PC-3 (cell line): ENCODE measurements around the gene SMIM13. TPM values are rescaled to one million over a fixed set of nuclear protein-coding genes. Genes with fewer than 3 reads are reported as not detected.

Experiments
- ATAC-seq: fragments of 200-7000 bp; cut with Tn5 transposase; 2 replicates; pipeline ENCODE4 v1.9.1; 2020; ENCODE audit warnings: mild to moderate bottlenecking, moderate library complexity
- BruUV-seq: library from RNA; stranded (reverse); fragments of 400-500 nt; replicated peaks from 2 replicates; lab custom pipeline; 2021; lab: Mats Ljungman, UMichigan
- CTCF ChIA-PET: fragments of 300-600 bp; sonication (Branson Sonifier 250); formaldehyde crosslinking; loops from one replicate; lab custom pipeline; 2022; ENCODE audit warnings: antibody characterized with exemption; lab: Charles Lee
- POLR2A ChIA-PET: fragments of 300-600 bp; sonication (Branson Sonifier 250); formaldehyde crosslinking; loops from one replicate; lab custom pipeline; 2022; ENCODE audit warnings: antibody characterized with exemption; ENCODE audit not compliant: unreplicated experiment; lab: Charles Lee
- DNase-seq: peaks from one replicate; pipeline ENCODE4 v3.0.0-alpha.2; 2015
- H2AFZ ChIP-seq: fragments of 300-600 bp; sonication (generic); 2 replicates; pipeline ENCODE4 v1.6.0; 2016; ENCODE audit warnings: antibody characterized with exemption, low read length
- H3F3A ChIP-seq: fragments of 300-600 bp; sonication (generic); one replicate; pipeline ENCODE4 v1.6.0; 2017; ENCODE audit warnings: antibody characterized with exemption, low read length, control low read depth, mild to moderate bottlenecking; ENCODE audit not compliant: unreplicated experiment
- H3K27ac ChIP-seq: fragments of 300-600 bp; sonication (generic); 2 replicates; pipeline ENCODE4 v1.5.1; 2016; ENCODE audit warnings: mild to moderate bottlenecking, low read length
- H3K27me3 ChIP-seq: fragments of 300-600 bp; sonication (generic); 2 replicates; pipeline ENCODE4 v1.6.1; 2016; ENCODE audit warnings: low read length, mixed read lengths
- H3K36me3 ChIP-seq: fragments of 300-600 bp; sonication (generic); 2 replicates; pipeline ENCODE4 v1.6.1; 2016; ENCODE audit warnings: low read depth, mixed run types, low read length, mixed read lengths
- H3K4me1 ChIP-seq: fragments of 300-600 bp; sonication (generic); 2 replicates; pipeline ENCODE4 v1.5.1; 2016; ENCODE audit warnings: low read length; ENCODE audit not compliant: insufficient read depth
- H3K4me2 ChIP-seq: fragments of 300-600 bp; sonication (generic); 2 replicates; pipeline ENCODE4 v1.6.0; 2016; ENCODE audit warnings: low read length
- H3K4me3 ChIP-seq: fragments of 300-600 bp; sonication (generic); 2 replicates; pipeline ENCODE4 v1.5.1; 2016; ENCODE audit warnings: mild to moderate bottlenecking, low read length, mixed read lengths
- H3K79me2 ChIP-seq: fragments of 300-600 bp; sonication (generic); 2 replicates; pipeline ENCODE4 v1.6.1; 2017; ENCODE audit warnings: low read length, mixed read lengths
- H3K9ac ChIP-seq: fragments of 300-600 bp; sonication (generic); 2 replicates; pipeline ENCODE4 v1.6.0; 2016; ENCODE audit warnings: mild to moderate bottlenecking, low read length
- H3K9me2 ChIP-seq: fragments of 300-600 bp; sonication (generic); replicated peaks from 2 replicates; pipeline ENCODE4 v1.6.1; 2016; ENCODE audit warnings: mixed run types, low read length, mixed read lengths
- H3K9me3 ChIP-seq: fragments of 300-600 bp; sonication (generic); 2 replicates; pipeline ENCODE4 v1.6.1; 2016; ENCODE audit warnings: low read length, mixed read lengths
- H4K20me1 ChIP-seq: fragments of 300-600 bp; sonication (generic); 2 replicates; pipeline ENCODE4 v1.6.1; 2016; ENCODE audit warnings: low read length, mixed read lengths
- EZH2 ChIP-seq: fragments of 300-600 bp; sonication (generic); IDR thresholded peaks from one replicate; pipeline ENCODE4 v1.6.1; 2017; ENCODE audit warnings: antibody characterized with exemption, mild to moderate bottlenecking, low read length; ENCODE audit not compliant: unreplicated experiment
- EZH2phosphoT487 ChIP-seq: fragments of 300-600 bp; sonication (generic); IDR thresholded peaks from 2 replicates; pipeline ENCODE4 v1.6.1; 2018; ENCODE audit warnings: mild to moderate bottlenecking, antibody characterized with exemption, low read length, borderline replicate concordance
- intact Hi-C: fragments of 100-400 bp; cut with micrococcal nuclease; formaldehyde crosslinking; loops from 2 replicates; pipeline ENCODE4 v1.9.0; 2023
- total RNA-seq: library from RNA; depleted of rRNA; stranded (reverse); fragments of >200 nt; gene quantifications from 2 replicates; pipeline ENCODE4 v1.2.3, GENCODE V29; 2014
- TF ChIP-seq, protein P1 (sequence below): fragments of 300-600 bp; sonication (generic); conservative IDR thresholded peaks from 2 replicates; pipeline ENCODE4 v1.5.1; 2017; ENCODE audit warnings: antibody characterized with exemption, low read depth, mild to moderate bottlenecking, low read length

Gene SMIM13
- total RNA-seq, 1 experiment from 2014 or later = 9.0 TPM

DNA sequence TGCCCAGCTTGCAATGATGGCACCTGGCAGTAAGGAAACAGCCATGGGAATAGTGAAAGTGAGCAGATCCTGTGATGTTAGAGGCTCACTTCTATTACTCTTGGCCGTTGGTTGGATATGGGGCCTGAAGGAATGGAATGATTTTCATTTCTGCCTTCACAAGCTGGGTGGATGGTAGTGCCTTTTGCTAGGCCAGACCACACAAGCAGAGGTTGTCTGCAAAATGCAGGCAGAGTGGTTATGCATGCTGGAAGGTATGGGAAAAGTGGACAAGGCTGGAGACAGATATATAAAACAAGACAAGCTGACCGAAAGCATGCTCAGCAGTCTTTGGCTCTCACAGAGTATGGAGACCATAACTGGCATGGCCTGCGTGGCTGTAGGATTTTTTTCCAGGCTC lies 68.6 kb downstream of the SMIM13 start:
- CTCF ChIA-PET = no interaction called here

DNA sequence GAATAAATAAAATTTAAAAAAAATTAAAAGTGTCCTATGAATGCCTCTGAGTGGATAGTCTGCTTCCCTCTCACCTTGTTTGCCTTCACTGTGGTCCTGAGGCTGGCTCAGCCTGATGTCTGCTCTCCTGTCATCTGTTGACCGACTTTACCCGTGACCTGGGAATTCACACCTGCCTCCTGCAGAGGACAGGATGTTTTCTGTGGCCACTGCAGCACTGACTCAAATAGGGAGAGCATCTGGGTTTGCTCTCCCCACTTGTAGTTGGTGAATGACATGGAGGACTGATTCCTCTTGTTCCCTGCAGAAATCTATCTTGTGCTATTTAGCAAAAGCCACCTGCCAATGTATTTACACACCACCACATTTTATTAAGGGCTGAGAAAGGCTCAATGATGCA lies 70.3 kb downstream of the SMIM13 start:
- BruUV-seq = no TSS peak
- Histone ChIP-seq H3K4me2 (no peak overlapping the region), H3K9ac (no peak overlapping the region), H3F3A (no peaks in the 10 kb centered on the region), H3K36me3 (no peaks in the 10 kb centered on the region), H3K4me3 (no peak overlapping the region), H3K27me3 (no peaks in the 10 kb centered on the region), H3K79me2 (no peaks in the 10 kb centered on the region), H4K20me1 (no peaks in the 10 kb centered on the region), H2AFZ (no peak overlapping the region), H3K9me3 (no peaks in the 10 kb centered on the region), H3K4me1 (peaks cover 28% of the 10 kb centered on the region), H3K27ac (no peak overlapping the region), H3K9me2 (no peaks in the 10 kb centered on the region)
- ATAC-seq = no peak
- TF ChIP-seq EZH2 (no peak), EZH2phosphoT487 (no peak)
- TF ChIP-seq, protein P1, sequence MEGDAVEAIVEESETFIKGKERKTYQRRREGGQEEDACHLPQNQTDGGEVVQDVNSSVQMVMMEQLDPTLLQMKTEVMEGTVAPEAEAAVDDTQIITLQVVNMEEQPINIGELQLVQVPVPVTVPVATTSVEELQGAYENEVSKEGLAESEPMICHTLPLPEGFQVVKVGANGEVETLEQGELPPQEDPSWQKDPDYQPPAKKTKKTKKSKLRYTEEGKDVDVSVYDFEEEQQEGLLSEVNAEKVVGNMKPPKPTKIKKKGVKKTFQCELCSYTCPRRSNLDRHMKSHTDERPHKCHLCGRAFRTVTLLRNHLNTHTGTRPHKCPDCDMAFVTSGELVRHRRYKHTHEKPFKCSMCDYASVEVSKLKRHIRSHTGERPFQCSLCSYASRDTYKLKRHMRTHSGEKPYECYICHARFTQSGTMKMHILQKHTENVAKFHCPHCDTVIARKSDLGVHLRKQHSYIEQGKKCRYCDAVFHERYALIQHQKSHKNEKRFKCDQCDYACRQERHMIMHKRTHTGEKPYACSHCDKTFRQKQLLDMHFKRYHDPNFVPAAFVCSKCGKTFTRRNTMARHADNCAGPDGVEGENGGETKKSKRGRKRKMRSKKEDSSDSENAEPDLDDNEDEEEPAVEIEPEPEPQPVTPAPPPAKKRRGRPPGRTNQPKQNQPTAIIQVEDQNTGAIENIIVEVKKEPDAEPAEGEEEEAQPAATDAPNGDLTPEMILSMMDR = no peak
- intact Hi-C loops = loop anchor here (5.0 kb wide), 1 partner anchor 333 kb away; no protein-coding TSS in a partner anchor
- CTCF ChIA-PET = no interaction called here
- POLR2A ChIA-PET = no interaction called here
- DNase-seq = no peak

More for the DNA sequence above, 68.6 kb downstream of the SMIM13 start:
- H2AFZ ChIP-seq = no peak overlapping the region
- intact Hi-C loops = loop anchor here (5.0 kb wide), 1 partner anchor 335 kb away; no protein-coding TSS in a partner anchor
- H3K36me3 ChIP-seq = 0 out of 2 replicates have a peak, but pooled peaks cover 3% of the 10 kb centered on the region
- H3K27me3 ChIP-seq = no peaks in the 10 kb centered on the region
- H3K9me3 ChIP-seq = no peaks in the 10 kb centered on the region; the same call in 1 of the 2 replicates
- no peaks in the 10 kb centered on the region for H3K9me2 ChIP-seq
- H3K4me3 ChIP-seq = no peak overlapping the region
- H3F3A ChIP-seq = no peaks in the 10 kb centered on the region
- no peak overlapping the region; the same call in 1 of the 2 replicates for H3K9ac ChIP-seq
- peak overlapping the region; percentile 79 for H3K27ac ChIP-seq
- ATAC-seq (no peak), DNase-seq (no peak)
- TF ChIP-seq EZH2phosphoT487 = no peak
- TF ChIP-seq EZH2 = no peak
- TF ChIP-seq, protein P1 = no peak
- no TSS peak for BruUV-seq
- no peaks in the 10 kb centered on the region for H3K79me2 ChIP-seq
- H3K4me1 ChIP-seq = peaks cover 28% of the 10 kb centered on the region
- POLR2A ChIA-PET = no interaction called here
- no peak overlapping the region for H3K4me2 ChIP-seq
- no peaks in the 10 kb centered on the region for H4K20me1 ChIP-seq

DNA sequence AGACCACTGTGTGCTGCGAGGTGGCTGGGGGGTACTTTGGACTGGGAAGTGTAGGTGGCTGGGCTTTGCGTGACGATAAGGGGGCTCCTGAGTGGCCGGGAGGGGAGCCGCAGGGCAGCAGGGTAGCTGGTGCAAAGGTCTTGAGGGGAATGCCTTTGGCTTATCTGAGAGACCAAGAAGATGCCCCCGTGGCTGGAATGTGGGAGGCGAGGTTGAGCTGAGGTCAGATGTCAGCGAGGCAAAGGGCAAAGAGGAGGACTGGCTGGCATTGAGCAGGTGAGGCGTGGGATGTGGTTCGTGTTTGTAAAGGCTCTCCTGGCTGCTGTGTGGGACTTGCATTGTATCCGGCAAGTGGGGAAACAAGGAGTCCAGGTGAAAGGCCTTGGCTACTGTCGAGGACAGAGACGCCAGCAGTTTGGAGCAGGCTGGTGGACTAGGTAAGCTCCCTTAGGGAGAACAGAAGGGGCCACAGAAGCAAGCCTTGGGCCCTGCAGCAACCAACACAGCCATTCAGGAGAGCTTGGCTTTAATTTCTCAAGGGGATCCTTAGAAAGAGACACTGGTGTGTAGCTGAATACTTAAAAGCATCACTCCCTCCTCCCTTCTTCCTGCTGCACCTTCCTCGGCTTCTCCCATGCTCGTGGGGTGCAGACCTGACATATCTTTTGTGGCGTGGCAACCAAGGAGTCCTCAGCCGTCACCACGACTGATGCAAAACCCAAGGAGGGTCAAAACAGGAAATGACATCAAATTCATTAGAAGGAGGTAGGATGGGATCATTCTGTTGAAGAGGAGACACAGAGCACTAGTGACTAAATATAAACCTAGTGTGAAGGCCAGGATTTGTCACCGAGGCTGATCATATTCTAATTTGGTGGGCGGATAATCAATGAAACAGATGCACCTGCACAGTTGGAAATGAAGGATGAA lies 71.3 kb downstream of the SMIM13 start:
- TF ChIP-seq, protein P1 = no peak
- TF ChIP-seq EZH2phosphoT487 (no peak), EZH2 (no peak)

More for the DNA sequence above, 71.3 kb downstream of the SMIM13 start:
- H3K9ac ChIP-seq = no peak overlapping the region
- H3K4me3 ChIP-seq = no peak overlapping the region
- H3K9me2 ChIP-seq = no peaks in the 10 kb centered on the region
- no peaks in the 10 kb centered on the region for H3K9me3 ChIP-seq
- no peaks in the 10 kb centered on the region for H3K27me3 ChIP-seq
- no peak for ATAC-seq
- H3K4me2 ChIP-seq = no peak overlapping the region
- H3K27ac ChIP-seq = no peak overlapping the region
- no peaks in the 10 kb centered on the region for H3K79me2 ChIP-seq
- H2AFZ ChIP-seq = no peak overlapping the region
- H3F3A ChIP-seq = no peaks in the 10 kb centered on the region
- ChIA-PET POLR2A (no interaction called here), CTCF (no interaction called here)
- no peak for DNase-seq
- BruUV-seq = no TSS peak
- no peaks in the 10 kb centered on the region for H4K20me1 ChIP-seq
- H3K4me1 ChIP-seq = peaks cover 23% of the 10 kb centered on the region
- intact Hi-C loops = loop anchor here (5.0 kb wide), 1 partner anchor 332 kb away; no protein-coding TSS in a partner anchor
- no peaks in the 10 kb centered on the region for H3K36me3 ChIP-seq
